H1 (cell line): ENCODE results near the gene RDH5. TPM values are rescaled to one million over a fixed set of nuclear protein-coding genes. Genes with fewer than 3 reads are reported as not detected.

Experiments used
- CTCF ChIA-PET: fragments of 300-600 bp; sonication (Branson Sonifier 250); formaldehyde crosslinking; loops from one replicate; lab custom pipeline; 2021; ENCODE audit not compliant: partially characterized antibody; lab: Charles Lee
- POLR2A ChIA-PET: fragments of 300-600 bp; sonication (Branson Sonifier 250); formaldehyde crosslinking; loops from one replicate; lab custom pipeline; 2021; ENCODE audit warnings: inconsistent platforms; ENCODE audit not compliant: partially characterized antibody; lab: Charles Lee
- DNase-seq, 2 experiments: peaks; one replicate each; pipeline versions ENCODE4 v3.0.0 to v3.0.0-alpha.2; 2010 to 2022; ENCODE audit warnings: low spot score in 2 of 2, low read depth in 1 of 2, mixed read lengths in 1 of 2
- FAIRE-seq: peaks from 2 replicates; lab custom pipeline; 2011; peaks lifted over from hg19 to GRCh38; lab: Jason Lieb, UNC
- H2AFZ ChIP-seq: 2 replicates; pipeline ENCODE4 v1.8.1; 2012; ENCODE audit warnings: low read length, inconsistent platforms
- H2AK5ac ChIP-seq: 2 replicates; pipeline ENCODE4 v1.6.1; 2013; ENCODE audit warnings: low read depth, low read length
- H2BK120ac ChIP-seq: replicated peaks from 2 replicates; pipeline ENCODE3; 2013; ENCODE audit warnings: low read depth, low read length, inconsistent platforms
- H2BK12ac ChIP-seq: 2 replicates; pipeline ENCODE4 v1.6.1; 2013; ENCODE audit warnings: low read depth, low read length
- H2BK15ac ChIP-seq: 2 replicates; pipeline ENCODE4 v1.6.1; 2013; ENCODE audit warnings: low read length
- H2BK20ac ChIP-seq: 2 replicates; pipeline ENCODE4 v1.6.1; 2013; ENCODE audit warnings: low read length
- H2BK5ac ChIP-seq: 2 replicates; pipeline ENCODE4 v1.6.1; 2013; ENCODE audit warnings: low read depth, low read length
- H3K14ac ChIP-seq: 2 replicates; pipeline ENCODE4 v1.6.1; 2013; ENCODE audit warnings: inconsistent platforms; ENCODE audit not compliant: insufficient read length
- H3K18ac ChIP-seq: 2 replicates; pipeline ENCODE4 v1.6.1; 2013; ENCODE audit warnings: low read length; ENCODE audit errors: extremely low read depth
- H3K23ac ChIP-seq: 2 replicates; pipeline ENCODE4 v1.6.1; 2013; ENCODE audit warnings: inconsistent platforms; ENCODE audit not compliant: insufficient read length
- H3K23me2 ChIP-seq: 2 replicates; pipeline ENCODE4 v1.6.1; 2013; ENCODE audit warnings: low read depth, low read length
- H3K27ac ChIP-seq: 2 replicates; pipeline ENCODE4 v1.6.1; 2011; ENCODE audit warnings: low read depth, low read length, inconsistent platforms
- H3K27me3 ChIP-seq, 4 experiments: replicated peaks in 1 of 4; 1 replicate in 1 of 4; 2 replicates in 3 of 4; pipeline versions ENCODE4 v1.6.1 to v1.8.1; 2011 to 2013; ENCODE audit warnings: low read length in 3 of 4, mild to moderate bottlenecking in 3 of 4, inconsistent platforms in 2 of 4, mixed read lengths in 2 of 4, moderate library complexity in 1 of 4; ENCODE audit not compliant: control insufficient read depth in 3 of 4, insufficient read depth in 3 of 4; ENCODE audit errors: extremely low read depth in 1 of 4
- H3K36me3 ChIP-seq, 4 experiments: 2 replicates each; pipeline versions ENCODE4 v1.6.1 to v1.8.1; 2011 to 2013; ENCODE audit warnings: mild to moderate bottlenecking in 4 of 4, low read length in 3 of 4, moderate library complexity in 2 of 4, control low read depth in 1 of 4, inconsistent platforms in 1 of 4; ENCODE audit not compliant: insufficient read depth in 4 of 4, control insufficient read depth in 2 of 4
- H3K4ac ChIP-seq: replicated peaks from 2 replicates; pipeline ENCODE3; 2013; ENCODE audit warnings: low read length, low read depth, mixed read lengths, inconsistent platforms; ENCODE audit not compliant: insufficient read length
- H3K4me1 ChIP-seq, 4 experiments: replicated peaks in 1 of 4; 1 replicate in 1 of 4; 2 replicates in 3 of 4; pipeline versions ENCODE4 v1.6.1 to v1.8.1; 2011 to 2013; ENCODE audit warnings: low read length in 3 of 4, inconsistent platforms in 2 of 4, mixed read lengths in 1 of 4; ENCODE audit not compliant: insufficient read depth in 4 of 4, control insufficient read depth in 3 of 4
- H3K4me2 ChIP-seq, 2 experiments: 2 replicates each; pipeline versions ENCODE4 v1.6.1 to v1.8.1; 2011 to 2013; ENCODE audit warnings: low read depth in 2 of 2, low read length in 2 of 2, control low read depth in 1 of 2, inconsistent platforms in 1 of 2, mild to moderate bottlenecking in 1 of 2; ENCODE audit not compliant: insufficient read depth in 1 of 2
- H3K4me3 ChIP-seq, 4 experiments: fragments of 200-600, 300-600 bp in 1 of 4; sonication (generic), shearing (Covaris generic), sonication (Bioruptor Twin) in 1 of 4; 2 replicates each; pipeline versions ENCODE4 v1.5.1 to v1.8.1; 2011 to 2016; ENCODE audit warnings: low read length in 4 of 4, low read depth in 3 of 4, control low read depth in 2 of 4, inconsistent platforms in 2 of 4, mild to moderate bottlenecking in 2 of 4, mixed read lengths in 1 of 4, moderate library complexity in 1 of 4; ENCODE audit not compliant: insufficient read depth in 2 of 4; ENCODE audit errors: extremely low read depth in 1 of 4
- H3K56ac ChIP-seq: replicated peaks from 2 replicates; pipeline ENCODE3; 2013; ENCODE audit warnings: low read depth, mild to moderate bottlenecking, mixed read lengths, low read length, inconsistent platforms; ENCODE audit not compliant: insufficient read length
- H3K79me1 ChIP-seq: 2 replicates; pipeline ENCODE4 v1.6.1; 2013; ENCODE audit warnings: low read depth, low read length, control low read depth
- H3K79me2 ChIP-seq, 2 experiments: 2 replicates each; pipeline versions ENCODE4 v1.6.1 to v1.8.1; 2012 to 2013; ENCODE audit warnings: low read length in 2 of 2, mild to moderate bottlenecking in 2 of 2, inconsistent platforms in 1 of 2; ENCODE audit not compliant: insufficient read depth in 2 of 2, control insufficient read depth in 1 of 2
- H3K9ac ChIP-seq, 4 experiments: replicated peaks in 1 of 4; 1 replicate in 1 of 4; 2 replicates in 3 of 4; pipeline versions ENCODE4 v1.6.1 to v1.8.1; 2011 to 2013; ENCODE audit warnings: low read depth in 3 of 4, low read length in 3 of 4, control low read depth in 2 of 4, mild to moderate bottlenecking in 2 of 4, moderate library complexity in 2 of 4, inconsistent platforms in 1 of 4; ENCODE audit errors: extremely low read depth in 1 of 4
- H3K9me3 ChIP-seq, 2 experiments: 2 replicates each; pipeline versions ENCODE4 v1.6.1 to v1.8.1; 2012 to 2013; ENCODE audit warnings: mild to moderate bottlenecking in 2 of 2, moderate library complexity in 2 of 2, control low read depth in 1 of 2, inconsistent platforms in 1 of 2, low read depth in 1 of 2, low read length in 1 of 2, mixed read lengths in 1 of 2; ENCODE audit not compliant: insufficient read depth in 2 of 2
- H4K20me1 ChIP-seq, 2 experiments: replicated peaks in 1 of 2; 2 replicates each; pipeline versions ENCODE3 to v1.8.1; 2011 to 2013; ENCODE audit warnings: inconsistent platforms in 2 of 2, low read length in 2 of 2, mild to moderate bottlenecking in 1 of 2; ENCODE audit not compliant: insufficient read depth in 2 of 2, control insufficient read depth in 1 of 2
- H4K5ac ChIP-seq: 2 replicates; pipeline ENCODE4 v1.6.1; 2013; ENCODE audit warnings: low read length, low read depth, mixed read lengths, inconsistent platforms; ENCODE audit not compliant: insufficient read length
- H4K8ac ChIP-seq: 2 replicates; pipeline ENCODE4 v1.8.0; 2013; ENCODE audit warnings: mild to moderate bottlenecking, moderate library complexity, low read length, inconsistent platforms; ENCODE audit not compliant: insufficient read depth; ENCODE audit errors: extremely low read depth
- H4K91ac ChIP-seq: replicated peaks from 2 replicates; pipeline ENCODE3; 2013; ENCODE audit warnings: low read length, mixed read lengths, inconsistent platforms; ENCODE audit not compliant: insufficient read length
- CEBPB ChIP-seq: IDR thresholded peaks from 2 replicates; pipeline ENCODE4 v1.6.1; 2012; ENCODE audit warnings: low read depth, low read length
- CHD1 ChIP-seq: IDR thresholded peaks from 2 replicates; pipeline ENCODE4 v1.6.1; 2012; ENCODE audit warnings: low read depth, low read length, improper control_type of control experiment
- EGR1 ChIP-seq: IDR thresholded peaks from 2 replicates; pipeline ENCODE4 v1.6.1; 2011; ENCODE audit warnings: low read depth, low read length, borderline replicate concordance
- KDM1A ChIP-seq: fragments of 200-600, 300-600 bp; sonication (generic); IDR thresholded peaks from 2 replicates; pipeline ENCODE4 v1.7.1; 2016; ENCODE audit warnings: mild to moderate bottlenecking, low read length, borderline replicate concordance
- KDM4A ChIP-seq: IDR thresholded peaks from one replicate; pipeline ENCODE4 v1.7.1; 2012; ENCODE audit warnings: low read depth, mild to moderate bottlenecking, moderate library complexity, low read length, inconsistent platforms; ENCODE audit not compliant: severe bottlenecking
- WGBS, 2 experiments: shearing (Covaris generic) in 1 of 2; methylation state at CpG; one replicate each; pipeline versions ENCODE4 v1.1.6 to v1.1.7; 2013 to 2015; ENCODE audit warnings: low lambda C conversion rate in 2 of 2, mixed read lengths in 2 of 2, inconsistent platforms in 1 of 2, low coverage in 1 of 2, missing lambda C conversion rate in 1 of 2; ENCODE audit not compliant: insufficient replicate concordance in 2 of 2, insufficient coverage in 1 of 2, insufficient read length in 1 of 2; ENCODE audit errors: extremely low coverage in 1 of 2, missing lambda C conversion rate in 1 of 2; 5-methylcytosine and 5-hydroxymethylcytosine counted together
- polyA plus RNA-seq, 7 experiments: library from polyadenylated mRNA; depleted of rRNA in 3 of 7; stranded (reverse) in 5 of 7; unstranded in 2 of 7; fragments of >200 nt in 5 of 7; fragments of 200-250 nt in 2 of 7; gene quantifications; 1 replicate in 5 of 7; 2 replicates in 1 of 7; 4 replicates in 1 of 7; pipeline versions ENCODE4 v1.2.1 to v1.2.3, GENCODE V29; 2011 to 2013; ENCODE audit warnings: missing spikeins in 2 of 7, mixed read lengths in 2 of 7
- total RNA-seq: library from RNA; stranded (reverse); fragmentation: NEBNext Ultra II Directional; extraction: Animal tissue kit (Norgen Biotek cat#: 25700); gene quantifications from 2 replicates; pipeline ENCODE4 v1.2.1, GENCODE V29; 2021

RDH5 gene
- total and polyA plus RNA-seq, 2 of the 8 experiments (the other 6 are each of a cell fraction or from before 2014, with no cell fraction given): 4.2 to 6.0 TPM

DNA sequence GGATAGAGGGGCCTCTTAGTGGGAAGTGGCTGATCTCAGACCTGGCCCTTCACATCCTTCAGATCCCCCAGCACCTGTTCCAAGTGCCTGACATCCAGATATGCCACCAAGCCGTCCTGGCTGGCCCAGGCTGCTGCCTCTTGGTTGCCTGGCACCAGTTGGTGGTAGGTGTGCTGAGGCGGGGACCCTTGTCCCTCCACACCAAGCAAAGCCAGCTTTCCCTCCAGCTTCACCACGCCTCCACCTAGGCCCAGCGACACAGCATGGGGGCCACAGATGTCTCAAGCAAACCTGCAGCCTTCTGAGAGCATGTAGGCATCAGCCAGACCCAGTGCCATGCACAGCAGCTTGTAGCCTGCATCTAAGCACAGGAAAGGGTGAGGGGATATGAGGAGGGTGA is 12.1 kb downstream of the RDH5 start:
- CTCF ChIA-PET: interaction anchor here (1.0 to 10.7 kb wide), 4 partner anchors 12 to 75 kb away, joined by 3 to 229 read pairs (median 96); partner anchors contain the start of genes BLOC1S1 and RDH5
- no peak overlapping the region for H2AK5ac ChIP-seq
- no peak overlapping the region for H2BK12ac ChIP-seq
- POLR2A ChIA-PET: interaction anchor here (1.6 to 34.1 kb wide), 4 partner anchors 8 to 34 kb away, joined by 6 to 809 read pairs (median 56); partner anchors contain the start of genes BLOC1S1 and RDH5
- WGBS, 2 experiments: 78% methylated on average over 4 of the region's 4 CpGs; no CpG with 5 or more reads in 1 of the 2 experiments
- no peak overlapping the region for H4K91ac ChIP-seq
- no peak overlapping the region for H3K27ac ChIP-seq
- H3K14ac ChIP-seq: no peak overlapping the region
- FAIRE-seq (no peak), DNase-seq (no peak)
- no peaks in the 10 kb centered on the region; the same call in 1 of the 2 replicates for H3K79me1 ChIP-seq
- peaks cover 15% of the 10 kb centered on the region for H3K23me2 ChIP-seq
- H4K8ac ChIP-seq: no peak overlapping the region; the same call in 1 of the 2 replicates
- no peak overlapping the region for H3K4ac ChIP-seq
- TF ChIP-seq CHD1: no peak
- no peak for TF ChIP-seq KDM4A
- TF ChIP-seq EGR1: no peak
- TF ChIP-seq CEBPB: no peak
- no peak for TF ChIP-seq KDM1A
- H3K4me1 ChIP-seq: peaks cover 0 to 14% (median 9%) of the 10 kb centered on the region in 4 experiments; a peak in 6 of 7 replicates
- no peaks in the 10 kb centered on the region for H3K27me3 ChIP-seq
- H3K56ac ChIP-seq: no peak overlapping the region
- H2BK15ac ChIP-seq: no peak overlapping the region
- H3K4me3 ChIP-seq: no peak overlapping the region
- no peak overlapping the region for H3K4me2 ChIP-seq
- peaks cover 0 to 9% of the 10 kb centered on the region in 2 experiments; a peak in 2 of 4 replicates for H3K79me2 ChIP-seq
- no peak overlapping the region for H2BK5ac ChIP-seq
- H2BK120ac ChIP-seq: no peak overlapping the region
- H3K23ac ChIP-seq: no peak overlapping the region
- no peak overlapping the region for H2BK20ac ChIP-seq
- H3K36me3 ChIP-seq: no peaks in the 10 kb centered on the region
- peaks cover 0 to 2% of the 10 kb centered on the region in 2 experiments for H4K20me1 ChIP-seq
- H2AFZ ChIP-seq: no peak overlapping the region
- 0 out of 7 replicates have a peak overlapping the region, but pooled peaks of 1 of the 4 experiments have one; percentile 13 for H3K9ac ChIP-seq
- H3K18ac ChIP-seq: no peak overlapping the region
- H3K9me3 ChIP-seq: no peaks in the 10 kb centered on the region
- H4K5ac ChIP-seq: no peak overlapping the region
